HCT116 (cell line): ENCODE measurements around the gene IGSF9. TPM values are rescaled to one million over a fixed set of nuclear protein-coding genes. Genes with fewer than 3 reads are reported as not detected.
"Not testable (repeated sequence)": the region's sequence is repeated elsewhere in the genome, so short reads cannot be mapped to it uniquely, and the experiment has no call there.

Source experiments
- ATAC-seq: fragments of 200-7000 bp; cut with Tn5 transposase; 2 replicates; pipeline ENCODE4 v1.9.1; 2020; ENCODE audit warnings: mild to moderate bottlenecking, moderate library complexity
- BruUV-seq: library from RNA; stranded (reverse); fragments of 400-500 nt; replicated peaks from 2 replicates; lab custom pipeline; 2021; lab: Mats Ljungman, UMichigan
- CTCF ChIA-PET: fragments of 300-600 bp; sonication (Branson Sonifier 250); formaldehyde crosslinking; loops from one replicate; lab custom pipeline; 2021; ENCODE audit warnings: antibody characterized with exemption; lab: Charles Lee
- POLR2A ChIA-PET: fragments of 300-600, 350-600 bp; sonication (Branson Sonifier 250); formaldehyde crosslinking; loops from one replicate; lab custom pipeline; 2021; ENCODE audit warnings: antibody characterized with exemption; lab: Charles Lee
- RAD21 ChIA-PET, 2 experiments: fragments of 300-600 bp; sonication (Branson Sonifier 250); formaldehyde crosslinking; loops; one replicate each; lab custom pipeline; 2023; ENCODE audit warnings: low total read pairs in 2 of 2; ENCODE audit not compliant: uncharacterized antibody in 2 of 2, unreplicated experiment in 2 of 2, low non-redundant PET in 1 of 2; lab: Charles Lee
- DNase-seq: peaks from one replicate; pipeline ENCODE4 v3.0.0-alpha.2; 2010; ENCODE audit warnings: low read depth, low spot score
- H2AFZ ChIP-seq: fragments of 200-600 bp; shearing (Covaris generic), sonication (generic); 2 replicates; pipeline ENCODE4 v1.6.1; 2017; ENCODE audit warnings: low read depth, mixed run types, mixed read lengths, antibody characterized with exemption, low read length; ENCODE audit not compliant: poor library complexity, severe bottlenecking
- H3K27ac ChIP-seq: 2 replicates; pipeline ENCODE4 v1.5.1; 2012; ENCODE audit warnings: low read depth, low read length
- H3K27me3 ChIP-seq: fragments of 200-600 bp; sonication (generic); 2 replicates; pipeline ENCODE4 v1.6.1; 2016; ENCODE audit warnings: mixed run types, low read length, mixed read lengths; ENCODE audit not compliant: insufficient read depth
- H3K36me3 ChIP-seq, 2 experiments: fragments of 200-500 bp in 1 of 2; fragments of 200-600 bp in 1 of 2; sonication (Bioruptor generic) in 1 of 2; sonication (generic) in 1 of 2; 2 replicates each; pipeline versions ENCODE4 v1.5.1 to v1.6.1; 2014 to 2016; ENCODE audit warnings: low read length in 2 of 2, inconsistent platforms in 1 of 2, mixed read lengths in 1 of 2, mixed run types in 1 of 2; ENCODE audit not compliant: insufficient read depth in 2 of 2, control insufficient read depth in 1 of 2
- H3K4me1 ChIP-seq, 2 experiments: fragments of 200-600 bp in 1 of 2; sonication (generic) in 1 of 2; 2 replicates each; pipeline versions ENCODE4 v1.5.1 to v1.6.1; 2012 to 2017; ENCODE audit warnings: low read length in 2 of 2, inconsistent platforms in 1 of 2, mild to moderate bottlenecking in 1 of 2, mixed read lengths in 1 of 2, mixed run types in 1 of 2, moderate library complexity in 1 of 2; ENCODE audit not compliant: insufficient read depth in 2 of 2, control insufficient read depth in 1 of 2
- H3K4me2 ChIP-seq: fragments of 200-600 bp; sonication (generic); 2 replicates; pipeline ENCODE4 v1.6.1; 2017; ENCODE audit warnings: mixed run types, low read length, mixed read lengths
- H3K4me3 ChIP-seq, 2 experiments: fragments of 200-600 bp in 1 of 2; sonication (generic) in 1 of 2; replicated peaks in 1 of 2; 2 replicates each; pipeline ENCODE4 v1.5.1; 2011 to 2016; ENCODE audit warnings: low read length in 2 of 2, control low read depth in 1 of 2, low read depth in 1 of 2, mild to moderate bottlenecking in 1 of 2, mixed read lengths in 1 of 2, mixed run types in 1 of 2
- H3K79me2 ChIP-seq: fragments of 200-600 bp; sonication (generic); 2 replicates; pipeline ENCODE4 v1.6.1; 2017; ENCODE audit warnings: mild to moderate bottlenecking, mixed run types, low read length, moderate library complexity, mixed read lengths; ENCODE audit not compliant: insufficient read depth
- H3K9ac ChIP-seq: fragments of 200-600 bp; sonication (generic); 2 replicates; pipeline ENCODE4 v1.6.1; 2016; ENCODE audit warnings: low read length, mixed read lengths
- H3K9me2 ChIP-seq: fragments of 200-600 bp; sonication (generic), shearing (Covaris generic); 2 replicates; pipeline ENCODE4 v1.6.1; 2017; ENCODE audit warnings: mixed run types, mild to moderate bottlenecking, moderate library complexity; ENCODE audit not compliant: insufficient read depth
- H3K9me3 ChIP-seq, 2 experiments: fragments of 200-500 bp in 1 of 2; fragments of 200-600 bp in 1 of 2; sonication (Bioruptor generic) in 1 of 2; sonication (generic) in 1 of 2; 2 replicates each; pipeline ENCODE4 v1.6.1; 2014 to 2017; ENCODE audit warnings: low read length in 2 of 2, mixed read lengths in 2 of 2, inconsistent platforms in 1 of 2, low read depth in 1 of 2, mild to moderate bottlenecking in 1 of 2, mixed run types in 1 of 2, moderate library complexity in 1 of 2; ENCODE audit not compliant: control insufficient read depth in 1 of 2, insufficient read depth in 1 of 2
- H4K20me1 ChIP-seq: fragments of 200-600 bp; sonication (generic), shearing (Covaris generic); 2 replicates; pipeline ENCODE4 v1.6.1; 2017; ENCODE audit warnings: mixed run types, mild to moderate bottlenecking, moderate library complexity; ENCODE audit not compliant: insufficient read depth
- CEBPB ChIP-seq: IDR thresholded peaks from 2 replicates; pipeline ENCODE4 v1.6.1; 2012; ENCODE audit warnings: low read depth
- MAX ChIP-seq: IDR thresholded peaks from 2 replicates; pipeline ENCODE4 v1.6.1; 2012
- SP1 ChIP-seq: IDR thresholded peaks from 2 replicates; pipeline ENCODE4 v1.6.1; 2012; ENCODE audit warnings: low read depth
- intact Hi-C: fragments of 100-400 bp; cut with micrococcal nuclease; formaldehyde crosslinking; loops from 2 replicates; pipeline ENCODE4 v1.10.0; 2022
- total RNA-seq: library from RNA; stranded (reverse); gene quantifications from one replicate; pipeline ENCODE4 v1.2.1, GENCODE V29; 2021; ENCODE audit not compliant: unreplicated experiment

The IGSF9 gene
- total RNA-seq, 1 experiment from 2014 or later: 10.3 TPM

GRCh38 chr1:159900086-159900680 is 45.2 kb downstream of the IGSF9 start, which contains the start of gene CFAP45:
TSS of gene CFAP45 (minus strand) at chr1:159900165. CDS start at chr1:159900098, 67 bp downstream.
- ChIA-PET POLR2A (interaction anchor here (1.0 to 1.6 kb wide), 3 partner anchors 12 to 16 kb away, joined by 3 to 7 read pairs (median 3); no protein-coding TSS in a partner anchor), RAD21 (interaction anchor here in 1 of 2 experiments (1.0 kb wide), 1 partner anchor 107 kb away, joined by 3 read pairs; no protein-coding TSS in a partner anchor), CTCF (interaction anchor here (0.8 to 1.7 kb wide), 3 partner anchors 9 to 107 kb away, joined by 3 to 21 read pairs (median 4); no protein-coding TSS in a partner anchor)
- no TSS peak for BruUV-seq
- peak within 1 kb of the TSS; percentile 22 to 34 for H3K4me3 ChIP-seq
- H3K9me3 ChIP-seq: no peaks in the 10 kb centered on the region; a peak in 1 of 4 replicates
- H3K4me1 ChIP-seq: peaks cover 19% of the 10 kb centered on the region in 2 experiments
- H3K79me2 ChIP-seq: no peaks in the 10 kb centered on the region
- no peaks in the 10 kb centered on the region for H3K9me2 ChIP-seq
- TF ChIP-seq SP1 (0 out of 2 replicates have a peak, but pooled peaks have one; percentile 41), CEBPB (no peak), MAX (peak; percentile 18)
- peak within 1 kb of the TSS; percentile 8 for H2AFZ ChIP-seq
- peak within 1 kb of the TSS; percentile 55 for H3K27ac ChIP-seq
- intact Hi-C loops: no loop called here
- peak within 1 kb of the TSS; percentile 58 for H3K9ac ChIP-seq
- peak; percentile 92 for ATAC-seq
- H3K4me2 ChIP-seq: peak within 1 kb of the TSS; percentile 64
- H3K27me3 ChIP-seq: no peaks in the 10 kb centered on the region
- no peaks in the 10 kb centered on the region for H4K20me1 ChIP-seq
- peak; percentile 65 for DNase-seq
- H3K36me3 ChIP-seq: no peaks in the 10 kb centered on the region

- BruUV-seq, H3K79me2 ChIP-seq, DNase-seq, H2AFZ ChIP-seq, H3K9me2 ChIP-seq, H3K36me3 ChIP-seq, H3K27me3 ChIP-seq, H3K9me3 ChIP-seq, ATAC-seq, H4K20me1 ChIP-seq: not testable (repeated sequence)
- H3K4me3 ChIP-seq: peak overlapping the region in 1 of 2 experiments; percentile 34; a peak in 2 of 4 replicates
- ChIA-PET RAD21 (interaction anchor here in 1 of 2 experiments (1.0 kb wide), 1 partner anchor 108 kb away, joined by 3 read pairs; no protein-coding TSS in a partner anchor), CTCF (interaction anchor here (1.0 to 1.7 kb wide), 2 partner anchors 8 to 107 kb away, joined by 3 to 21 read pairs; no protein-coding TSS in a partner anchor), POLR2A (interaction anchor here (1.0 to 1.6 kb wide), 2 partner anchors 12 to 16 kb away, joined by 3 to 7 read pairs; no protein-coding TSS in a partner anchor)
- peaks cover 19% of the 10 kb centered on the region in 2 experiments for H3K4me1 ChIP-seq
- intact Hi-C loops: loop anchor here (10.0 kb wide), 2 partner anchors 475 to 765 kb away; no protein-coding TSS in a partner anchor
- 0 out of 2 replicates have a peak overlapping the region, but pooled peaks have one; percentile 1 for H3K27ac ChIP-seq
- peak overlapping the region; percentile 64 for H3K4me2 ChIP-seq
- H3K9ac ChIP-seq: peak overlapping the region; percentile 58
These were observed 45.8 kb downstream of the IGSF9 start for GRCh38 chr1:159899634-159900033.
